H1 (cell line): ENCODE results near the gene PHC3. TPM values are rescaled to one million over a fixed set of nuclear protein-coding genes. Genes with fewer than 3 reads are reported as not detected.

Experiments
- CTCF ChIA-PET: fragments of 300-600 bp; sonication (Branson Sonifier 250); formaldehyde crosslinking; loops from one replicate; lab custom pipeline; 2021; ENCODE audit not compliant: partially characterized antibody; lab: Charles Lee
- POLR2A ChIA-PET: fragments of 300-600 bp; sonication (Branson Sonifier 250); formaldehyde crosslinking; loops from one replicate; lab custom pipeline; 2021; ENCODE audit warnings: inconsistent platforms; ENCODE audit not compliant: partially characterized antibody; lab: Charles Lee
- DNase-seq, 2 experiments: peaks; one replicate each; pipeline versions ENCODE4 v3.0.0 to v3.0.0-alpha.2; 2010 to 2022; ENCODE audit warnings: low spot score in 2 of 2, low read depth in 1 of 2, mixed read lengths in 1 of 2
- FAIRE-seq: peaks from 2 replicates; lab custom pipeline; 2011; peaks lifted over from hg19 to GRCh38; lab: Jason Lieb, UNC
- H2AFZ ChIP-seq: 2 replicates; pipeline ENCODE4 v1.8.1; 2012; ENCODE audit warnings: low read length, inconsistent platforms
- H2AK5ac ChIP-seq: 2 replicates; pipeline ENCODE4 v1.6.1; 2013; ENCODE audit warnings: low read depth, low read length
- H2BK120ac ChIP-seq: replicated peaks from 2 replicates; pipeline ENCODE3; 2013; ENCODE audit warnings: low read depth, low read length, inconsistent platforms
- H2BK12ac ChIP-seq: 2 replicates; pipeline ENCODE4 v1.6.1; 2013; ENCODE audit warnings: low read depth, low read length
- H2BK15ac ChIP-seq: 2 replicates; pipeline ENCODE4 v1.6.1; 2013; ENCODE audit warnings: low read length
- H2BK20ac ChIP-seq: 2 replicates; pipeline ENCODE4 v1.6.1; 2013; ENCODE audit warnings: low read length
- H2BK5ac ChIP-seq: 2 replicates; pipeline ENCODE4 v1.6.1; 2013; ENCODE audit warnings: low read depth, low read length
- H3K14ac ChIP-seq: 2 replicates; pipeline ENCODE4 v1.6.1; 2013; ENCODE audit warnings: inconsistent platforms; ENCODE audit not compliant: insufficient read length
- H3K18ac ChIP-seq: 2 replicates; pipeline ENCODE4 v1.6.1; 2013; ENCODE audit warnings: low read length; ENCODE audit errors: extremely low read depth
- H3K23ac ChIP-seq: 2 replicates; pipeline ENCODE4 v1.6.1; 2013; ENCODE audit warnings: inconsistent platforms; ENCODE audit not compliant: insufficient read length
- H3K23me2 ChIP-seq: 2 replicates; pipeline ENCODE4 v1.6.1; 2013; ENCODE audit warnings: low read depth, low read length
- H3K27ac ChIP-seq: 2 replicates; pipeline ENCODE4 v1.6.1; 2011; ENCODE audit warnings: low read depth, low read length, inconsistent platforms
- H3K27me3 ChIP-seq, 4 experiments: replicated peaks in 1 of 4; 1 replicate in 1 of 4; 2 replicates in 3 of 4; pipeline versions ENCODE4 v1.6.1 to v1.8.1; 2011 to 2013; ENCODE audit warnings: low read length in 3 of 4, mild to moderate bottlenecking in 3 of 4, inconsistent platforms in 2 of 4, mixed read lengths in 2 of 4, moderate library complexity in 1 of 4; ENCODE audit not compliant: control insufficient read depth in 3 of 4, insufficient read depth in 3 of 4; ENCODE audit errors: extremely low read depth in 1 of 4
- H3K36me3 ChIP-seq, 4 experiments: 2 replicates each; pipeline versions ENCODE4 v1.6.1 to v1.8.1; 2011 to 2013; ENCODE audit warnings: mild to moderate bottlenecking in 4 of 4, low read length in 3 of 4, moderate library complexity in 2 of 4, control low read depth in 1 of 4, inconsistent platforms in 1 of 4; ENCODE audit not compliant: insufficient read depth in 4 of 4, control insufficient read depth in 2 of 4
- H3K4ac ChIP-seq: replicated peaks from 2 replicates; pipeline ENCODE3; 2013; ENCODE audit warnings: low read length, low read depth, mixed read lengths, inconsistent platforms; ENCODE audit not compliant: insufficient read length
- H3K4me1 ChIP-seq, 4 experiments: replicated peaks in 1 of 4; 1 replicate in 1 of 4; 2 replicates in 3 of 4; pipeline versions ENCODE4 v1.6.1 to v1.8.1; 2011 to 2013; ENCODE audit warnings: low read length in 3 of 4, inconsistent platforms in 2 of 4, mixed read lengths in 1 of 4; ENCODE audit not compliant: insufficient read depth in 4 of 4, control insufficient read depth in 3 of 4
- H3K4me2 ChIP-seq, 2 experiments: 2 replicates each; pipeline versions ENCODE4 v1.6.1 to v1.8.1; 2011 to 2013; ENCODE audit warnings: low read depth in 2 of 2, low read length in 2 of 2, control low read depth in 1 of 2, inconsistent platforms in 1 of 2, mild to moderate bottlenecking in 1 of 2; ENCODE audit not compliant: insufficient read depth in 1 of 2
- H3K4me3 ChIP-seq, 4 experiments: fragments of 200-600, 300-600 bp in 1 of 4; sonication (generic), shearing (Covaris generic), sonication (Bioruptor Twin) in 1 of 4; 2 replicates each; pipeline versions ENCODE4 v1.5.1 to v1.8.1; 2011 to 2016; ENCODE audit warnings: low read length in 4 of 4, low read depth in 3 of 4, control low read depth in 2 of 4, inconsistent platforms in 2 of 4, mild to moderate bottlenecking in 2 of 4, mixed read lengths in 1 of 4, moderate library complexity in 1 of 4; ENCODE audit not compliant: insufficient read depth in 2 of 4; ENCODE audit errors: extremely low read depth in 1 of 4
- H3K56ac ChIP-seq: replicated peaks from 2 replicates; pipeline ENCODE3; 2013; ENCODE audit warnings: low read depth, mild to moderate bottlenecking, mixed read lengths, low read length, inconsistent platforms; ENCODE audit not compliant: insufficient read length
- H3K79me1 ChIP-seq: 2 replicates; pipeline ENCODE4 v1.6.1; 2013; ENCODE audit warnings: low read depth, low read length, control low read depth
- H3K79me2 ChIP-seq, 2 experiments: 2 replicates each; pipeline versions ENCODE4 v1.6.1 to v1.8.1; 2012 to 2013; ENCODE audit warnings: low read length in 2 of 2, mild to moderate bottlenecking in 2 of 2, inconsistent platforms in 1 of 2; ENCODE audit not compliant: insufficient read depth in 2 of 2, control insufficient read depth in 1 of 2
- H3K9ac ChIP-seq, 4 experiments: replicated peaks in 1 of 4; 1 replicate in 1 of 4; 2 replicates in 3 of 4; pipeline versions ENCODE4 v1.6.1 to v1.8.1; 2011 to 2013; ENCODE audit warnings: low read depth in 3 of 4, low read length in 3 of 4, control low read depth in 2 of 4, mild to moderate bottlenecking in 2 of 4, moderate library complexity in 2 of 4, inconsistent platforms in 1 of 4; ENCODE audit errors: extremely low read depth in 1 of 4
- H3K9me3 ChIP-seq, 2 experiments: 2 replicates each; pipeline versions ENCODE4 v1.6.1 to v1.8.1; 2012 to 2013; ENCODE audit warnings: mild to moderate bottlenecking in 2 of 2, moderate library complexity in 2 of 2, control low read depth in 1 of 2, inconsistent platforms in 1 of 2, low read depth in 1 of 2, low read length in 1 of 2, mixed read lengths in 1 of 2; ENCODE audit not compliant: insufficient read depth in 2 of 2
- H4K20me1 ChIP-seq, 2 experiments: replicated peaks in 1 of 2; 2 replicates each; pipeline versions ENCODE3 to v1.8.1; 2011 to 2013; ENCODE audit warnings: inconsistent platforms in 2 of 2, low read length in 2 of 2, mild to moderate bottlenecking in 1 of 2; ENCODE audit not compliant: insufficient read depth in 2 of 2, control insufficient read depth in 1 of 2
- H4K5ac ChIP-seq: 2 replicates; pipeline ENCODE4 v1.6.1; 2013; ENCODE audit warnings: low read length, low read depth, mixed read lengths, inconsistent platforms; ENCODE audit not compliant: insufficient read length
- H4K8ac ChIP-seq: 2 replicates; pipeline ENCODE4 v1.8.0; 2013; ENCODE audit warnings: mild to moderate bottlenecking, moderate library complexity, low read length, inconsistent platforms; ENCODE audit not compliant: insufficient read depth; ENCODE audit errors: extremely low read depth
- H4K91ac ChIP-seq: replicated peaks from 2 replicates; pipeline ENCODE3; 2013; ENCODE audit warnings: low read length, mixed read lengths, inconsistent platforms; ENCODE audit not compliant: insufficient read length
- SP4 ChIP-seq: IDR thresholded peaks from 2 replicates; pipeline ENCODE4 v1.6.1; 2012; ENCODE audit warnings: low read length, inconsistent platforms
- WGBS, 2 experiments: shearing (Covaris generic) in 1 of 2; methylation state at CpG; one replicate each; pipeline versions ENCODE4 v1.1.6 to v1.1.7; 2013 to 2015; ENCODE audit warnings: low lambda C conversion rate in 2 of 2, mixed read lengths in 2 of 2, inconsistent platforms in 1 of 2, low coverage in 1 of 2, missing lambda C conversion rate in 1 of 2; ENCODE audit not compliant: insufficient replicate concordance in 2 of 2, insufficient coverage in 1 of 2, insufficient read length in 1 of 2; ENCODE audit errors: extremely low coverage in 1 of 2, missing lambda C conversion rate in 1 of 2; 5-methylcytosine and 5-hydroxymethylcytosine counted together
- polyA plus RNA-seq, 7 experiments: library from polyadenylated mRNA; depleted of rRNA in 3 of 7; stranded (reverse) in 5 of 7; unstranded in 2 of 7; fragments of >200 nt in 5 of 7; fragments of 200-250 nt in 2 of 7; gene quantifications; 1 replicate in 5 of 7; 2 replicates in 1 of 7; 4 replicates in 1 of 7; pipeline versions ENCODE4 v1.2.1 to v1.2.3, GENCODE V29; 2011 to 2013; ENCODE audit warnings: missing spikeins in 2 of 7, mixed read lengths in 2 of 7
- total RNA-seq: library from RNA; stranded (reverse); fragmentation: NEBNext Ultra II Directional; extraction: Animal tissue kit (Norgen Biotek cat#: 25700); gene quantifications from 2 replicates; pipeline ENCODE4 v1.2.1, GENCODE V29; 2021

Gene PHC3
- total and polyA plus RNA-seq, 2 of the 8 experiments (the other 6 are each of a cell fraction or from before 2014, with no cell fraction given): 26.4 to 29.2 TPM

DNA sequence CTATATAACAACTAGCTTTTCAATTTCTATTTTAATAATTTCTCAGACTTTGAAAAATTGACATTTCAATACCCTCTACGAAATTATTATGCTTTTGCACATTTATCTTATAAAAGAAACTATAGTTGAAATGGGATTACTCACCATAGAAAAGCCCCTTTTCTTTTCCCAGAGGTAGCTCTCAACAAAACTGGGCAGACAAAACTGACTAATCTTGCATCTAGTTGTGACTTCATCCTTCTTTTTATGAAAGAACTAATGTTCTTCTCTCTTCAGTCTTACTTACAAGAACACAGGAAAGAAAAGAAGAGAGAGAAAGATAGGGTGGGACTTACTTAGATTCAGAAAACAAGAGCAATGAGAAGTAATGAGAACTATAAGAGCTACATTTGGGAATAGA is 82.8 kb downstream of the PHC3 start:
- H2AK5ac ChIP-seq: no peak overlapping the region
- no peak overlapping the region for H3K4ac ChIP-seq
- H3K18ac ChIP-seq: no peak overlapping the region
- H3K14ac ChIP-seq: no peak overlapping the region
- no peak for FAIRE-seq
- H4K8ac ChIP-seq: no peak overlapping the region
- no peak overlapping the region for H4K5ac ChIP-seq
- no peaks in the 10 kb centered on the region for H3K27me3 ChIP-seq
- CTCF ChIA-PET: interaction anchor here (0.7 to 1.7 kb wide), 4 partner anchors 8 to 45 kb away, joined by 3 to 4 read pairs (median 3); no protein-coding TSS in a partner anchor
- H3K79me1 ChIP-seq: no peaks in the 10 kb centered on the region; the same call in 1 of the 2 replicates
- WGBS, 2 experiments: 93% methylated on average over 1 of the region's 1 CpG; no CpG with 5 or more reads in 1 of the 2 experiments
- no peak overlapping the region for H2BK120ac ChIP-seq
- POLR2A ChIA-PET: no interaction called here
- H2AFZ ChIP-seq: no peak overlapping the region
- H3K4me1 ChIP-seq: no peaks in the 10 kb centered on the region
- H2BK12ac ChIP-seq: no peak overlapping the region
- no peak overlapping the region for H4K91ac ChIP-seq
- H3K79me2 ChIP-seq: no peaks in the 10 kb centered on the region
- no peak overlapping the region for H3K9ac ChIP-seq
- no peak overlapping the region for H2BK20ac ChIP-seq
- H4K20me1 ChIP-seq: peaks cover 0 to 3% of the 10 kb centered on the region in 2 experiments
- no peaks in the 10 kb centered on the region for H3K9me3 ChIP-seq
- H3K56ac ChIP-seq: no peak overlapping the region
- no peak overlapping the region for H3K23ac ChIP-seq
- no peak overlapping the region for H3K27ac ChIP-seq
- H3K23me2 ChIP-seq: no peaks in the 10 kb centered on the region
- DNase-seq: no peak
- H2BK5ac ChIP-seq: no peak overlapping the region
- H3K4me2 ChIP-seq: no peak overlapping the region
- peaks cover 6 to 69% (median 22%) of the 10 kb centered on the region in 4 experiments; a peak in 7 of 8 replicates for H3K36me3 ChIP-seq
- H2BK15ac ChIP-seq: no peak overlapping the region
- H3K4me3 ChIP-seq: no peak overlapping the region
- TF ChIP-seq SP4: no peak
